Activated T-cell treated with anti-CD3 and anti-CD28 coated beads for 24 hours (primary cell): ENCODE results near the gene SHOX.
"Not testable (repeated sequence)": the region's sequence is repeated elsewhere in the genome, so short reads cannot be mapped to it uniquely, and the experiment has no call there.

Source experiments
- DNase-seq: peaks from one replicate; pipeline ENCODE4 v3.0.0-alpha.2; 2020; ENCODE audit warnings: low read depth

The SHOX gene

GRCh38 chrX:630612-631496, at the start of gene SHOX:
TSS of gene SHOX (plus strand) at chrX:630791. CDS start at chrX:630898, 107 bp downstream.
- DNase-seq = no peak

- DNase-seq = no peak
Measured at GRCh38 chrX:581066-581465, 49.5 kb upstream of the SHOX start.

- DNase-seq = no peak
Measured at GRCh38 chrX:581720-582298, 48.8 kb upstream of the SHOX start.

- DNase-seq = no peak
Measured at GRCh38 chrX:584572-584971, 46.0 kb upstream of the SHOX start.

- no peak for DNase-seq
Measured at GRCh38 chrX:585115-585808, 45.3 kb upstream of the SHOX start.

- DNase-seq = no peak
Measured at GRCh38 chrX:586351-586750, 44.2 kb upstream of the SHOX start.

- not testable (repeated sequence) for DNase-seq
Measured at GRCh38 chrX:589261-589660, 41.3 kb upstream of the SHOX start.

GRCh38 chrX:590693-591404, 39.7 kb upstream of the SHOX start:
- no peak for DNase-seq

GRCh38 chrX:599837-600715, 30.5 kb upstream of the SHOX start:
- no peak for DNase-seq

GRCh38 chrX:603029-603428, 27.6 kb upstream of the SHOX start:
- not testable (repeated sequence) for DNase-seq

- DNase-seq = not testable (repeated sequence)
Measured at GRCh38 chrX:604616-605015, 26.0 kb upstream of the SHOX start.

GRCh38 chrX:608088-608487, 22.5 kb upstream of the SHOX start:
- DNase-seq = not testable (repeated sequence)

GRCh38 chrX:614136-614535, 16.5 kb upstream of the SHOX start:
- no peak for DNase-seq

GRCh38 chrX:617401-617800, 13.2 kb upstream of the SHOX start:
- DNase-seq = no peak

GRCh38 chrX:617891-618290, 12.7 kb upstream of the SHOX start:
- no peak for DNase-seq

- not testable (repeated sequence) for DNase-seq
Measured at GRCh38 chrX:618304-618703, 12.3 kb upstream of the SHOX start.

- no peak for DNase-seq
Measured at GRCh38 chrX:618761-619450, 11.7 kb upstream of the SHOX start.

GRCh38 chrX:619451-619811, 11.2 kb upstream of the SHOX start:
- DNase-seq = no peak

GRCh38 chrX:619812-620531, 10.6 kb upstream of the SHOX start:
- DNase-seq = no peak
